Activated T-cell treated with anti-CD3 and anti-CD28 coated beads for 24 hours (primary cell): ENCODE results near the gene SEMA3A.
"Not testable (repeated sequence)": the region's sequence is repeated elsewhere in the genome, so short reads cannot be mapped to it uniquely, and the experiment has no call there.

Experiments used
- DNase-seq: peaks from one replicate; pipeline ENCODE4 v3.0.0-alpha.2; 2020; ENCODE audit warnings: low read depth

The SEMA3A gene

GRCh38 chr7:84194484-84195271 is at the start of gene SEMA3A:
Gene SEMA3A, minus strand, starts transcription at chr7:84194789. Its CDS starts 203 bp downstream, at chr7:84194586.
- no peak for DNase-seq

GRCh38 chr7:84243037-84243436 is 48.4 kb upstream of the SEMA3A start:
- not testable (repeated sequence) for DNase-seq

GRCh38 chr7:84238596-84238995 is 44.0 kb upstream of the SEMA3A start:
- DNase-seq, result no peak

DNA sequence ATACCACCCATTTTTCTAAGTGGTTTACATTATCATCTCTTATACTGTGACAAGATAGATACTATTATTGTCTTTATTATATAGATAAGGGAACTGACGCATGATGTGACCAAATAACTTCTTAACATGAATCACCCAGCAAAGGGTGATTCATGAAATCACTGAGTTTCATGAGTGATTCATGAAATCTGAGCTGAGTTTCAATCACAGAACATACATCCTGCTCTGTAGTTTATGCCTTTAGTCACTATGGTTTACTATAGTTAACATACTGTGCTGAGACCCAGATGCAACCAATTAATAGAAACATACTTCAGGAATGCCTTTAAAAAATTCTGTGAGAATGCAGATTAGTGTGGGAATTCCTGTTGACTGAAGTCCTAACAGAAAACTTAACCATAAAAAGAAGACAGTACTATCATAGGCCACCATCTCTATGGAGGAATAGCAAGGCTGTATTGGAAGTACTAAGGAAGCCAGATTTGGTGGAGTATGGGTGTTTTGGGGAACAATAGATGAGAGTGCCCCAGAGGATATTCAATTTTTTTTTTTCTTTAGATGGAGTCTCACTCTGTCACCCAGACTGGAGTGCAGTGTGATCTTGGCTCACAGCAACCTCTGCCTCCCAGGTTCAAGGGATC is 43.1 kb upstream of the SEMA3A start:
- DNase-seq, result no peak

- DNase-seq, result no peak
Observed at GRCh38 chr7:84236398-84236797, 41.8 kb upstream of the SEMA3A start.

DNA sequence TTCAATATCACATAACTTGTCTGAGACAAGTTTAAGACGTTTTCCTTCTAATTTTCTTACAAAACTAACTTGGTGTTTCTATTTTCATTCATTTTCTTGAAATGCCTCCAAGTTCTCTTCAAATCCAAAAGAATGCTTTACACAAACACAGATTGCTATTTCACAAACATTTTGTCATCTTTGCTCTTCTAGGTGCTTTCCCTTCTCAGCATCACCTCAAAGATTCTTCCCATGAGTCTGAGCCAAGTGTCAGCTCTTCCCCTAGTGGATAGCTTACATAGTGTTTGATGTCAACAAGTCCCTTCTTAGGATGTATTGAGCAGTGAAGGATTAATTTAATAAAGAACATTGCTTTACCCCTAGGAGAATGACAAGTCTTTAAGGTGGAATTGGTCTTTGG is 38.1 kb upstream of the SEMA3A start:
- DNase-seq, result no peak

- no peak for DNase-seq
Observed at GRCh38 chr7:84231157-84231556, 36.6 kb upstream of the SEMA3A start.

DNA sequence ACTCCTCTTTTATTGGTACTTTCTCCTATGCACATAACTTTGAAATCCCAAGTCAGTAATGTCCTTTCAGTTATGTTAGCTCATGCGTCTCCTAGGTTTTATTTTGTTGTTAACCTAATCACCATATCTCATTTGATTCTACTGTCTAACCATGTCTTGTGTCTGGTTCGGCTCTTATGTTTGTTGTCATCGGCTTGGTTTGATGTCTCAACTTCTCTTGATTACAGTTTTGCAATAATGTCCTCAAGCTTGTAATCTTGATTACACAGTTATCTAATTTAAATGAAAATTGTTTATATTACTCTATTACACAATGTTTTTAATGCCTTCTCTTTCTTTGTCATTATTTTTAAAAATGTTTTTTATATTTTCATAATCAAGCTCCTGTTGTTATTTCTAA is 35.9 kb upstream of the SEMA3A start:
- no peak for DNase-seq

DNA sequence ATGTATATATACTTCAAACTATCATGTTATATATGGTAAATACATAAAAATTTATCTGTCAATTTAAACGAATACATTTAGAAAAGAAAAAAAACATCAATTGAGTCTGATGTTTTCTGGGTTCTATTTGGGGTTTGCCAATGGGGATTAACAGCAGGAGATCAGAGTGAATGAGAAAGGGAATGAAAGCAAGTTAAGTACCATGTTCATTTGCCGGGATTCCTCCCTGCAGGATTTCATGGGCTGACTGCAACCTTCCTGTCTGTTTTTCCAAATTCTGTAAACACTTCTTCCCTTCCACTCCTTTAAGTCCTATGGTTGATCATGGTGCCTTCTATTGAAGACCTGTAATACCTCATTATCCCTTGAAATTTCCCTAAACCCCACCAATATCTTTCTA is 33.9 kb upstream of the SEMA3A start:
- no peak for DNase-seq

DNA sequence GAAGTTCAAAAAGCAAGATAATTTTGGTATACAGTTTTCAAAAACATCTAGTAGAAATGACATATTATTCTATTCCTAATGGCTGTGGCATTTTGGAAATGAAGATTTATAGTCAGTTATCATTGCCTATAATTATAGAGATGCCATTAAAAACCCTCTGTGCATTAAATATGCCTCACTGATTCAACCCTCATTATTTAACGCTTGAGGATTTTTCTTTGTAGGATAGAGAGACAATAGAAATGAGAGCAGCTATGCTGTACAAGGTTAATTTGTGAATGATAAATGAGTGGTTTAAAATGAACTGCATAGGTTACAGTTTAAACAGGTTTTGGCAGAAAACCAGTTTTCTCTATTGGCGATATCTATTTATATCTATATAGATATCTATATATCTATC is 32.2 kb upstream of the SEMA3A start:
- DNase-seq, result no peak

GRCh38 chr7:84224505-84224904 is 29.9 kb upstream of the SEMA3A start:
- DNase-seq, result no peak

DNA sequence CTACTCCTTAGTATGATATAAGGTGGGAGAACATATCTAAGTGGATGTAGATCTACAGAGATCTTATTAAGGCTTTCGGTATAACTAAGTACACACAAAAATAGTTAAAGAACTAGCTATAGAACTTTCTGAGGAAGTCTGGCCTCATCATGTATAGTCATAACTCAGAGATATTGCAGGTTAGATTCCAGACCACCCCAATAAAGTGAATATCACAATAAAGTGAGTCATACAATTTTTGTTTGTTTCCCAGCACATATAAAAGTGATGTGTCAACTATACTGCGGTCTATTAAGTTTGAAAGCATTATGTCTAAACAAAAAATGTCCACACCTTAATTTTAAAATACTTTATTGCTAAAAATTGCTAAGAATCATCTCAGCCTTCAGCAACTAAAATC is 24.7 kb upstream of the SEMA3A start:
- DNase-seq, result no peak

DNA sequence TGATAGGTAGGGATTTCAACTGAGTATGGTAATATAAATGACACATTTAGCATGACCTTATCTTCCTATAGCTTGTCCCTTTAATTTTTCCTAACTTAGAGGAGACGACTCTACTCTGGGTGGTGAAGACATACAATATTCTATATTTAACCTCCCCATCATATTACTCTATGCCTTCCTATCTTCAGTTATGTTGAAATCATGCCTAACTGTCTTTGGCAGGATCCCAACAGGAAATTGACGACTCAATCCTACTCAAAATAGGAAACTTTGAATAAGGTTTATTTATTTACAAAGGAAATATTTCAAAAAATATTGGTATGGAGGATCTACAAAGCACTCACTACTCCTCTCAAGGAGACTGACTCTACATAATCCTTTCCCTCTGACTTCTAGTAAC is 24.1 kb upstream of the SEMA3A start:
- DNase-seq, result no peak

- DNase-seq, result no peak
Observed at GRCh38 chr7:84216472-84216871, 21.9 kb upstream of the SEMA3A start.

DNA sequence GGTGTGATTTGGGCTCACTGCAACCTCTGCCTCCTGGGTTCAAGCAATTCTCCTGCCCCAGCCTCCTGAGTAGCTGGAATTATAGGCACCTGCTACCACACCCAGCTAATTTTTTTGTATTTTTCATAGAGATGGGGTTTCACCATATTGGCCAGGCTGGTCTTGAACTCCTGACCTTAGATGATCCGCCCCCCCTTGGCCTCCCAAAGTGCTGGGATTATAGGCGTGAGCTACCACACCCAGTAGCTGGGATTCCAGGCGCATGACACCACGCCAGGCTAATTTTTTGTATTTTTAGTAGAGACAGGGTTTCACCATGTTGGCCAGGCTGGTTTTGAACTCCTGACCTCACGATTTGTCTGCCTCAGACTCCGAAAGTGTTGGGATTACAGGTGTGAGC is 20.2 kb upstream of the SEMA3A start:
- DNase-seq, result not testable (repeated sequence)

DNA sequence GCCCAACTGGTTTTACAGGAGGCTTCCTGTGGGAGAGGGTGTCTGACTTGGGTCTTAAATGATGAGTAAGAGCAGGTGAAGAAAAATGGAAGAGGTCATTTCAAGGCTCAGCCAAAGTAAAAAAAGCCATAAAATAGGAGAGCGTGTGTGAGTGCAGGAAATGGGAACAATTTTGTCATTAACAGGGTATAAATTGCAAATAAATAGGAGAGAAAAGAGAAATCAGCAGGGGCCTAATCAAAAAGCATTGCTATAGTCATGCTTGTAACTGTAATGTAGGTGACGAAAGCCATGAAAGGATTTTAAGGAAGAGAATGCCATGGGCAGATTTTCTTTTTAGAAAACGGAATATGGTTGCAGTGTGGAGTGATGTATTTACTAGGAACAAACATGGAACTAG is 15.7 kb upstream of the SEMA3A start:
- DNase-seq, result no peak

GRCh38 chr7:84209006-84209405 is 14.4 kb upstream of the SEMA3A start:
- DNase-seq, result no peak

GRCh38 chr7:84207615-84208014 is 13.0 kb upstream of the SEMA3A start:
- DNase-seq, result no peak

DNA sequence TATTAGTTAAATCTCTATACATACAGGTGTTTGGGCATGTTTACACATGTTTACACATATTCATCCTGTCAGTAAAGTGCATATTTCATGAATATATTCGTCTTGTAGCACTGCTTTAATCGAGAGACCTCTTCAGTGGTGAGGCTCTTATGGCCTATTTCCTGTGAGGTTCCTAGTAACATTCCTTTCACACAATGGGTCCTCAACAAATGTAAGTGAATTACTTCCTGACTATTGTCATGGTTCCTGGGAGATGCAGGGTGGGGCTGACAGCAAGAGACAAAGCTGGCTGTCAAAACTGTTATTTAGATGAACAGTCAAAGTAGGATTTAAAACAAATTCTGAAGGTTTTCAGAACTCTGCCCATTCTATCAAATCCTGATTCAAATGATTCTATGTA is 12.4 kb upstream of the SEMA3A start:
- DNase-seq, result no peak

GRCh38 chr7:84204655-84205054 is 10.1 kb upstream of the SEMA3A start:
- no peak for DNase-seq

DNA sequence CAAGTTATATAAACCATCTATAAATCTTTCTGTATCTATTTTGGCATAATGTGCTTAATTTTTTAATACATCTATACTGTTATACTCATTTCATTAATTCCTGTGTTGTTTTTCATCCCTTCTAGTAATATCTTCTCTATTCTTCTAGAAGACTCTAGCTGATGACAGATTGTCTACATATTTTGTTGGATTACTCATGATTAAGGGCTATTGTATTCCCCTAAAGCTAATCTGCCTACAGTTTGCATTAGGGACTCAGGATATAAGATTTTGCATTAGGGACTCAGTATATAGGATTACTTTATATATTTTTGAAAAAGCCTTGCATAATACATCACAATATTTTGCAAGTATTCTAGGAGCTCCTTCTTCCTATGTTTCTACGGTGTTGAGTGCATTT is 8.3 kb upstream of the SEMA3A start:
- no peak for DNase-seq

DNA sequence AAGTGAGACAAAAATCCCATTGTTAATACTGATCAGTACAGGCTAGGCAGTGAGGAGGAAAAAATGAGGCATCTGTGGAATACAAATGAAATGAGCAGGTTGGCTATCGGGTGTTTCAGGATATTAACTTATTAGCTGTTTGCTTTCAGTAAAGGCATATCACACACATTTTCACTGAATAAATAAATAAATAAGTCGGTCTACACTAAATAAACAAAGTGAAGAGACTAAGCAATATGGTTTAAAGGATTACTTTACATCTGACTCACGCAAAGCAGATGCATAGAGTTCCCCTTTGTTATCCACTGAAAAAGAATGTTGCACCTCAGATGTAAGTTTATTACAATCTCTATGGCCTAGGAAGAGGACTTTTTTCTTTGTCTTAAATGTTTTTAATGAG is 6.3 kb upstream of the SEMA3A start:
- DNase-seq, result no peak

DNA sequence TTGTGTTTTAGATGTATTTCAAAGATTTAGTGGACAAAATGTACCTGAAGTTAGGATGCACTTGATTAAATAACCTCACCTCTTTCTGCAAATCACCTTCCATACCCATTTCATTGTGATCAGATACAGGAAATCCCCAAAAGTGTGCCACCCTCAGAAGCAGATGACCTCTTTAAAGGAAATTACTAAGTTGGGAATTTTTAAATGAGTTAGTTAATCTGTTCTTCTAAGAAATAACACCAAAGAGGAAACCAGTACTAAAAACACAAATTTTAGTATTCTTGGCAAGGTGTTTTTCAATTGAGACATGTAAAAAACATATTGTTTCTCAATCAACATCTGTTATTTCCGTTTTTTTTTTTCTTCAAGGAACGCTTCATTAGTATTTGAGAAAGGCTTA is 4.6 kb upstream of the SEMA3A start:
- DNase-seq, result no peak

DNA sequence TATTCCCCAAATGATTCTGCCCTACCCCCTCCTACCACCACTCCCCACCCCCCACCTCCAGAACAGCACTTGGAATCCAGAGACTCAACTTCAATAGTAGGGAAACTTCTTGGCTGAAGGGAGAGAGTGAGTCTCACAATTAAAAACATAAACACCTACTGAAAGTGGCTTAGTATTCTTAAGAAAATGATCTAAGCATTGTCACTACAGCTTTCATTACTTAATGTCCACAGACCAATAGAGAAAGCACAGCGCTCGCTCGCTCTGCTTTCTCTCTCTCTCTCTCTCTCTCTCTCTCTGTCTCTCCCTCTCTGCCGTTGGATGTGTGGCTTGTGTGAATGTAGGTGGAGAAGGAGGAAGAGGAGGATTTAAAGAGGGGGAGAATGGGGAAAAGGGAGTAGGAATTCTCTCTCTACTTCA is 1.5 kb upstream of the SEMA3A start:
- DNase-seq, result no peak
